Fibroblast of the conjunctiva (primary cell): Measurements from ENCODE around the gene RNU1-2.
"Not testable (repeated sequence)": the region's sequence is repeated elsewhere in the genome, so short reads cannot be mapped to it uniquely, and the experiment has no call there.

ENCODE experiments used
- DNase-seq: peaks from one replicate; pipeline ENCODE4 v3.0.0-alpha.2; 2010; ENCODE audit warnings: low read depth

Gene RNU1-2

GRCh38 chr1:16888860-16889816, 6.6 kb upstream of the RNU1-2 start:
- DNase-seq, result peak; percentile 82

GRCh38 chr1:16890539-16891021, 5.2 kb upstream of the RNU1-2 start:
- DNase-seq, result not testable (repeated sequence)

- not testable (repeated sequence) for DNase-seq
These were observed 4.7 kb upstream of the RNU1-2 start for GRCh38 chr1:16891057-16891456.

- not testable (repeated sequence) for DNase-seq
These were observed 2.7 kb upstream of the RNU1-2 start for GRCh38 chr1:16892978-16893525.

GRCh38 chr1:16893796-16894195, 2.0 kb upstream of the RNU1-2 start:
- not testable (repeated sequence) for DNase-seq

GRCh38 chr1:16894338-16894737, 1.4 kb upstream of the RNU1-2 start:
- DNase-seq, result not testable (repeated sequence)

- DNase-seq, result not testable (repeated sequence)
These were observed 565 bp upstream of the RNU1-2 start for GRCh38 chr1:16895233-16895597.

GRCh38 chr1:16896316-16897055, 706 bp downstream of the RNU1-2 start:
- not testable (repeated sequence) for DNase-seq

- DNase-seq, result not testable (repeated sequence)
These were observed 1.9 kb downstream of the RNU1-2 start for GRCh38 chr1:16897653-16898052.

GRCh38 chr1:16898298-16898697, 2.5 kb downstream of the RNU1-2 start:
- not testable (repeated sequence) for DNase-seq

- not testable (repeated sequence) for DNase-seq
These were observed 3.2 kb downstream of the RNU1-2 start for GRCh38 chr1:16899020-16899419.

GRCh38 chr1:16900751-16901150, 5.0 kb downstream of the RNU1-2 start:
- no peak for DNase-seq

- DNase-seq, result not testable (repeated sequence)
These were observed 5.6 kb downstream of the RNU1-2 start for GRCh38 chr1:16901371-16901770.

- peak; percentile 52 for DNase-seq
These were observed 7.3 kb downstream of the RNU1-2 start for GRCh38 chr1:16903054-16903453.

GRCh38 chr1:16903458-16903796, 7.6 kb downstream of the RNU1-2 start:
- no peak for DNase-seq

- peak; percentile 99 for DNase-seq
These were observed 8.9 kb downstream of the RNU1-2 start for GRCh38 chr1:16904560-16905109.

GRCh38 chr1:16905110-16905867, 9.5 kb downstream of the RNU1-2 start:
- DNase-seq, result peak; percentile 85

- DNase-seq, result no peak
These were observed 10.3 kb downstream of the RNU1-2 start for GRCh38 chr1:16905868-16906702.

GRCh38 chr1:16906873-16907272, 11.1 kb downstream of the RNU1-2 start:
- no peak for DNase-seq
